PC-3 (cell line): Measurements from ENCODE around the gene PAPSS1. TPM values are rescaled to one million over a fixed set of nuclear protein-coding genes. Genes with fewer than 3 reads are reported as not detected.

Source experiments
- ATAC-seq: fragments of 200-7000 bp; cut with Tn5 transposase; 2 replicates; pipeline ENCODE4 v1.9.1; 2020; ENCODE audit warnings: mild to moderate bottlenecking, moderate library complexity
- BruUV-seq: library from RNA; stranded (reverse); fragments of 400-500 nt; replicated peaks from 2 replicates; lab custom pipeline; 2021; lab: Mats Ljungman, UMichigan
- CTCF ChIA-PET: fragments of 300-600 bp; sonication (Branson Sonifier 250); formaldehyde crosslinking; loops from one replicate; lab custom pipeline; 2022; ENCODE audit warnings: antibody characterized with exemption; lab: Charles Lee
- POLR2A ChIA-PET: fragments of 300-600 bp; sonication (Branson Sonifier 250); formaldehyde crosslinking; loops from one replicate; lab custom pipeline; 2022; ENCODE audit warnings: antibody characterized with exemption; ENCODE audit not compliant: unreplicated experiment; lab: Charles Lee
- DNase-seq: peaks from one replicate; pipeline ENCODE4 v3.0.0-alpha.2; 2015
- H2AFZ ChIP-seq: fragments of 300-600 bp; sonication (generic); 2 replicates; pipeline ENCODE4 v1.6.0; 2016; ENCODE audit warnings: antibody characterized with exemption, low read length
- H3F3A ChIP-seq: fragments of 300-600 bp; sonication (generic); one replicate; pipeline ENCODE4 v1.6.0; 2017; ENCODE audit warnings: antibody characterized with exemption, low read length, control low read depth, mild to moderate bottlenecking; ENCODE audit not compliant: unreplicated experiment
- H3K27ac ChIP-seq: fragments of 300-600 bp; sonication (generic); 2 replicates; pipeline ENCODE4 v1.5.1; 2016; ENCODE audit warnings: mild to moderate bottlenecking, low read length
- H3K27me3 ChIP-seq: fragments of 300-600 bp; sonication (generic); 2 replicates; pipeline ENCODE4 v1.6.1; 2016; ENCODE audit warnings: low read length, mixed read lengths
- H3K36me3 ChIP-seq: fragments of 300-600 bp; sonication (generic); 2 replicates; pipeline ENCODE4 v1.6.1; 2016; ENCODE audit warnings: low read depth, mixed run types, low read length, mixed read lengths
- H3K4me1 ChIP-seq: fragments of 300-600 bp; sonication (generic); 2 replicates; pipeline ENCODE4 v1.5.1; 2016; ENCODE audit warnings: low read length; ENCODE audit not compliant: insufficient read depth
- H3K4me2 ChIP-seq: fragments of 300-600 bp; sonication (generic); 2 replicates; pipeline ENCODE4 v1.6.0; 2016; ENCODE audit warnings: low read length
- H3K4me3 ChIP-seq: fragments of 300-600 bp; sonication (generic); 2 replicates; pipeline ENCODE4 v1.5.1; 2016; ENCODE audit warnings: mild to moderate bottlenecking, low read length, mixed read lengths
- H3K79me2 ChIP-seq: fragments of 300-600 bp; sonication (generic); 2 replicates; pipeline ENCODE4 v1.6.1; 2017; ENCODE audit warnings: low read length, mixed read lengths
- H3K9ac ChIP-seq: fragments of 300-600 bp; sonication (generic); 2 replicates; pipeline ENCODE4 v1.6.0; 2016; ENCODE audit warnings: mild to moderate bottlenecking, low read length
- H3K9me2 ChIP-seq: fragments of 300-600 bp; sonication (generic); replicated peaks from 2 replicates; pipeline ENCODE4 v1.6.1; 2016; ENCODE audit warnings: mixed run types, low read length, mixed read lengths
- H3K9me3 ChIP-seq: fragments of 300-600 bp; sonication (generic); 2 replicates; pipeline ENCODE4 v1.6.1; 2016; ENCODE audit warnings: low read length, mixed read lengths
- H4K20me1 ChIP-seq: fragments of 300-600 bp; sonication (generic); 2 replicates; pipeline ENCODE4 v1.6.1; 2016; ENCODE audit warnings: low read length, mixed read lengths
- EZH2 ChIP-seq: fragments of 300-600 bp; sonication (generic); IDR thresholded peaks from one replicate; pipeline ENCODE4 v1.6.1; 2017; ENCODE audit warnings: antibody characterized with exemption, mild to moderate bottlenecking, low read length; ENCODE audit not compliant: unreplicated experiment
- EZH2phosphoT487 ChIP-seq: fragments of 300-600 bp; sonication (generic); IDR thresholded peaks from 2 replicates; pipeline ENCODE4 v1.6.1; 2018; ENCODE audit warnings: mild to moderate bottlenecking, antibody characterized with exemption, low read length, borderline replicate concordance
- intact Hi-C: fragments of 100-400 bp; cut with micrococcal nuclease; formaldehyde crosslinking; loops from 2 replicates; pipeline ENCODE4 v1.9.0; 2023
- total RNA-seq: library from RNA; depleted of rRNA; stranded (reverse); fragments of >200 nt; gene quantifications from 2 replicates; pipeline ENCODE4 v1.2.3, GENCODE V29; 2014
- TF ChIP-seq, protein P1 (sequence below): fragments of 300-600 bp; sonication (generic); conservative IDR thresholded peaks from 2 replicates; pipeline ENCODE4 v1.5.1; 2017; ENCODE audit warnings: antibody characterized with exemption, low read depth, mild to moderate bottlenecking, low read length

PAPSS1 gene
- total RNA-seq, 1 experiment from 2014 or later, result 28.0 TPM

DNA sequence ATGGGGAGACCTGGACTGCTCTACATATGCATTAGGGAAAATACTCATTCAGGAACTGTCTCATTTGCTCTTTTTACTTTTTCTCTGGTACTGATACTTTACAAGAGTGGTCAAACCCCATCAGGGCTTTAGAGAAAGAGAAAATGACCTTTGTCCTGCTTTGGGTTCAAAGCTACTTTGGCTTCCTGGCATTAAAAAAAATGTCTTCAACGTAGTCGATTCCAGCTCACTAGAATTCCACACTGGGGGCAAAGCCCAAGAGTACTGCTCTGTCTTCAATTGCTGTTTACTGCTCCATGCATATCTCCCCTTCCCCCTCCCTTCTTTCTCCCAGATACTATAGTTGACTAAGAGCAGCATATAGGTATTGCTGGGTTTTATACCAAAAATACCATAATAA lies 98.0 kb downstream of the PAPSS1 start:
- no peak for DNase-seq
- Histone ChIP-seq H3K4me3 (no peak overlapping the region), H3K9me2 (no peaks in the 10 kb centered on the region), H2AFZ (no peak overlapping the region), H3K27ac (no peak overlapping the region), H3K9ac (no peak overlapping the region), H3K79me2 (no peaks in the 10 kb centered on the region), H3F3A (no peaks in the 10 kb centered on the region), H3K4me2 (no peak overlapping the region), H3K36me3 (no peaks in the 10 kb centered on the region), H3K9me3 (no peaks in the 10 kb centered on the region), H4K20me1 (no peaks in the 10 kb centered on the region), H3K4me1 (peaks cover 2% of the 10 kb centered on the region), H3K27me3 (no peaks in the 10 kb centered on the region)
- POLR2A ChIA-PET, result no interaction called here
- intact Hi-C loops, result no loop called here
- no TSS peak for BruUV-seq
- CTCF ChIA-PET, result no interaction called here
- ATAC-seq, result no peak
- TF ChIP-seq, protein P1, sequence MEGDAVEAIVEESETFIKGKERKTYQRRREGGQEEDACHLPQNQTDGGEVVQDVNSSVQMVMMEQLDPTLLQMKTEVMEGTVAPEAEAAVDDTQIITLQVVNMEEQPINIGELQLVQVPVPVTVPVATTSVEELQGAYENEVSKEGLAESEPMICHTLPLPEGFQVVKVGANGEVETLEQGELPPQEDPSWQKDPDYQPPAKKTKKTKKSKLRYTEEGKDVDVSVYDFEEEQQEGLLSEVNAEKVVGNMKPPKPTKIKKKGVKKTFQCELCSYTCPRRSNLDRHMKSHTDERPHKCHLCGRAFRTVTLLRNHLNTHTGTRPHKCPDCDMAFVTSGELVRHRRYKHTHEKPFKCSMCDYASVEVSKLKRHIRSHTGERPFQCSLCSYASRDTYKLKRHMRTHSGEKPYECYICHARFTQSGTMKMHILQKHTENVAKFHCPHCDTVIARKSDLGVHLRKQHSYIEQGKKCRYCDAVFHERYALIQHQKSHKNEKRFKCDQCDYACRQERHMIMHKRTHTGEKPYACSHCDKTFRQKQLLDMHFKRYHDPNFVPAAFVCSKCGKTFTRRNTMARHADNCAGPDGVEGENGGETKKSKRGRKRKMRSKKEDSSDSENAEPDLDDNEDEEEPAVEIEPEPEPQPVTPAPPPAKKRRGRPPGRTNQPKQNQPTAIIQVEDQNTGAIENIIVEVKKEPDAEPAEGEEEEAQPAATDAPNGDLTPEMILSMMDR, result no peak
- TF ChIP-seq EZH2phosphoT487, result no peak
- no peak for TF ChIP-seq EZH2

DNA sequence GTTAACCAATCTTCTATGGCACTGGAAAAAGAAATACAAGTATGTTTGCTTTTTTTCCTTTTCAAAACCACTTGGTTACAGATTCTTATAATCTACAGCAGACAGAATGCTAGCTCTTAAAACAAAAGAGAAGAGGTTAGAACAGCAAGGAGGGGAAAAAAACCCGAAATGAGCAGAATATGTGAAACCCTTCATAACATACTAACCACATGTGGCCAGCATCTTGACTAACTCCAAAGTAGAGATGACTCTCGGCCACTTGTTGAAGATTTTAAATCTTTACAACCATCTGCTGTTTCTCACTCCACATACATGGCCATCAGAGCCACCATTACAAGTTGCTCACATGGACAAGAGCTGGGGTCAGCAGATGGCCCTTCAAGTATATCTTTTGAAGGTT lies 100.3 kb downstream of the PAPSS1 start:
- Histone ChIP-seq H3K4me3 (no peak overlapping the region), H3K27ac (no peak overlapping the region), H3K4me2 (no peak overlapping the region), H4K20me1 (no peaks in the 10 kb centered on the region), H3K4me1 (peaks cover 6% of the 10 kb centered on the region), H2AFZ (no peak overlapping the region), H3K9me3 (no peaks in the 10 kb centered on the region), H3K9ac (no peak overlapping the region), H3K36me3 (no peaks in the 10 kb centered on the region), H3K27me3 (no peaks in the 10 kb centered on the region), H3K9me2 (no peaks in the 10 kb centered on the region), H3F3A (no peaks in the 10 kb centered on the region), H3K79me2 (no peaks in the 10 kb centered on the region)
- DNase-seq (no peak), ATAC-seq (no peak)
- CTCF ChIA-PET, result no interaction called here
- intact Hi-C loops, result no loop called here
- POLR2A ChIA-PET, result no interaction called here
- TF ChIP-seq, protein P1, result no peak
- TF ChIP-seq EZH2 (no peak), EZH2phosphoT487 (no peak)
- no TSS peak for BruUV-seq

DNA sequence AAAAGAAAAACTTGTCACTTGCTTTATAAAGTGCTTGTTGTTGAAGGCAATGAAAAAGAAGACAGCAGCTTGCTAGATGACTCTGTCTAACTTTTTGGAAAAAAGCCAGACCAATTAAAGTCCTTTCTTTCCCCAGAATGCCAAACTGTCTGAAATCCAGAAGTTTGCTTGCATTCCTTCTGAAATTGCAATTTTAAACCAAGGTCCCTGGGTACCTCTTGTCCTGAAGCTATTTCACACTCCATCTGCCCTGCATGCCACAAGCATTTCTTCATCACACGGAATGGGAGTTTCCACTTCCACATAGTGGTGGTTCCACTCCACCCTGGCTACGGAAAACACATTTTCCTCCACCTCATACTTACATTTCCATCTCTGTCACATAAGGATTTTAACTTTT lies 101.0 kb downstream of the PAPSS1 start:
- H3K4me2 ChIP-seq, result no peak overlapping the region
- no peaks in the 10 kb centered on the region for H3F3A ChIP-seq
- H2AFZ ChIP-seq, result no peak overlapping the region
- H3K27ac ChIP-seq, result no peak overlapping the region
- CTCF ChIA-PET, result no interaction called here
- intact Hi-C loops, result no loop called here
- H3K27me3 ChIP-seq, result no peaks in the 10 kb centered on the region
- H3K36me3 ChIP-seq, result no peaks in the 10 kb centered on the region
- BruUV-seq, result no TSS peak
- no peak for ATAC-seq
- no peak for TF ChIP-seq EZH2phosphoT487
- no peaks in the 10 kb centered on the region for H3K79me2 ChIP-seq
- no peak overlapping the region for H3K9ac ChIP-seq
- DNase-seq, result no peak
- POLR2A ChIA-PET, result no interaction called here
- H3K4me1 ChIP-seq, result peaks cover 6% of the 10 kb centered on the region
- H3K9me2 ChIP-seq, result no peaks in the 10 kb centered on the region
- H4K20me1 ChIP-seq, result no peaks in the 10 kb centered on the region
- H3K9me3 ChIP-seq, result no peaks in the 10 kb centered on the region
- H3K4me3 ChIP-seq, result no peak overlapping the region
